ENCODE measurements around the gene ERRFI1. TPM values are rescaled to one million over a fixed set of nuclear protein-coding genes. Genes with fewer than 3 reads are reported as not detected.
"Not testable (repeated sequence)": the region's sequence is repeated elsewhere in the genome, so short reads cannot be mapped to it uniquely, and the experiment has no call there.

ERRFI1 gene
- total RNA-seq, 1 donor from 2014 or later, result 2.0 TPM

- intact Hi-C loops (cut with micrococcal nuclease), result no loop called here
Measured at GRCh38 chr1:7972285-7972684, 53.8 kb downstream of the ERRFI1 start.

GRCh38 chr1:7971024-7971423 is 55.1 kb downstream of the ERRFI1 start:
- Mint-ChIP-seq H3K27me3 (no peaks in the 10 kb centered on the region), H3K27ac (no peak overlapping the region), H3K36me3 (ENCODE audit: low read depth) (peaks cover 64% of the 10 kb centered on the region), H3K4me1 (peaks cover 9% of the 10 kb centered on the region), H3K4me3 (no peak overlapping the region), H3K9me3 (no peaks in the 10 kb centered on the region)
- DNase-seq, result no peak
- intact Hi-C loops (cut with micrococcal nuclease), result no loop called here

More at GRCh38 chr1:7972285-7972684, 53.8 kb downstream of the ERRFI1 start:
- H3K27ac Mint-ChIP-seq, result no peak overlapping the region
- no peaks in the 10 kb centered on the region for H3K9me3 Mint-ChIP-seq
- peaks cover 59% of the 10 kb centered on the region for H3K36me3 Mint-ChIP-seq (ENCODE audit: low read depth)
- H3K27me3 Mint-ChIP-seq, result no peaks in the 10 kb centered on the region
- H3K4me1 Mint-ChIP-seq, result peaks cover 1% of the 10 kb centered on the region
- DNase-seq, result no peak
- no peak overlapping the region for H3K4me3 Mint-ChIP-seq

- peaks cover 14% of the 10 kb centered on the region for H3K4me1 Mint-ChIP-seq
- H3K36me3 Mint-ChIP-seq (ENCODE audit: low read depth), result peaks cover 66% of the 10 kb centered on the region
- H3K4me3 Mint-ChIP-seq, result no peak overlapping the region
- no peaks in the 10 kb centered on the region for H3K27me3 Mint-ChIP-seq
- no peak overlapping the region for H3K27ac Mint-ChIP-seq
- intact Hi-C loops (cut with micrococcal nuclease), result no loop called here
- DNase-seq, result no peak
- no peaks in the 10 kb centered on the region for H3K9me3 Mint-ChIP-seq
Measured at GRCh38 chr1:7970246-7970645, 55.9 kb downstream of the ERRFI1 start.

GRCh38 chr1:7967651-7968050 is 58.5 kb downstream of the ERRFI1 start:
- Mint-ChIP-seq H3K36me3 (ENCODE audit: low read depth) (peaks cover 79% of the 10 kb centered on the region), H3K27ac (no peak overlapping the region), H3K4me1 (peaks cover 36% of the 10 kb centered on the region), H3K9me3 (no peaks in the 10 kb centered on the region), H3K4me3 (no peak overlapping the region), H3K27me3 (no peaks in the 10 kb centered on the region)
- DNase-seq, result no peak
- intact Hi-C loops (cut with micrococcal nuclease), result no loop called here

GRCh38 chr1:7967196-7967595 is 58.9 kb downstream of the ERRFI1 start:
- intact Hi-C loops (cut with micrococcal nuclease), result no loop called here
- Mint-ChIP-seq H3K4me1 (peaks cover 36% of the 10 kb centered on the region), H3K9me3 (no peaks in the 10 kb centered on the region), H3K4me3 (peak overlapping the region; percentile 2), H3K36me3 (ENCODE audit: low read depth) (peaks cover 76% of the 10 kb centered on the region), H3K27ac (no peak overlapping the region), H3K27me3 (no peaks in the 10 kb centered on the region)
- no peak for DNase-seq

GRCh38 chr1:7964476-7964875 is 61.6 kb downstream of the ERRFI1 start:
- Mint-ChIP-seq H3K4me1 (peaks cover 43% of the 10 kb centered on the region), H3K27ac (peak overlapping the region; percentile 15), H3K9me3 (no peaks in the 10 kb centered on the region), H3K36me3 (ENCODE audit: low read depth) (peaks cover 64% of the 10 kb centered on the region), H3K4me3 (peak overlapping the region; percentile 55), H3K27me3 (no peaks in the 10 kb centered on the region)
- intact Hi-C loops (cut with micrococcal nuclease), result loop anchor here (5.0 kb wide), 1 partner anchor 182 kb away; the partner anchor contains the start of gene PER3
- DNase-seq, result no peak

- Mint-ChIP-seq H3K4me1 (peaks cover 46% of the 10 kb centered on the region), H3K36me3 (ENCODE audit: low read depth) (peaks cover 59% of the 10 kb centered on the region), H3K4me3 (peak overlapping the region; percentile 99), H3K27ac (peak overlapping the region; percentile 78)
- DNase-seq, H3K27me3 Mint-ChIP-seq, H3K9me3 Mint-ChIP-seq: not testable (repeated sequence)
- intact Hi-C loops (cut with micrococcal nuclease), result loop anchor here (5.0 kb wide), 1 partner anchor 182 kb away; the partner anchor contains the start of gene PER3
Measured at GRCh38 chr1:7963841-7964240, 62.3 kb downstream of the ERRFI1 start.

- Mint-ChIP-seq H3K4me3 (peak overlapping the region; percentile 99), H3K4me1 (peaks cover 46% of the 10 kb centered on the region), H3K27ac (peak overlapping the region; percentile 78), H3K36me3 (ENCODE audit: low read depth) (peaks cover 57% of the 10 kb centered on the region)
- H3K27me3 Mint-ChIP-seq, H3K9me3 Mint-ChIP-seq, DNase-seq: not testable (repeated sequence)
- intact Hi-C loops (cut with micrococcal nuclease), result loop anchor here (5.0 kb wide), 1 partner anchor 181 kb away; the partner anchor contains the start of gene PER3
Measured at GRCh38 chr1:7963378-7963730, 62.8 kb downstream of the ERRFI1 start.

- Mint-ChIP-seq H3K4me3 (peak overlapping the region; percentile 99), H3K4me1 (peaks cover 46% of the 10 kb centered on the region), H3K9me3 (no peaks in the 10 kb centered on the region), H3K27ac (peak overlapping the region; percentile 100), H3K27me3 (no peaks in the 10 kb centered on the region), H3K36me3 (ENCODE audit: low read depth) (peaks cover 57% of the 10 kb centered on the region)
- intact Hi-C loops (cut with micrococcal nuclease), result loop anchor here (5.0 kb wide), 1 partner anchor 181 kb away; the partner anchor contains the start of gene PER3
- no peak for DNase-seq
Measured at GRCh38 chr1:7962636-7963377, 63.3 kb downstream of the ERRFI1 start.

GRCh38 chr1:7962014-7962335 is 64.1 kb downstream of the ERRFI1 start:
- Mint-ChIP-seq H3K4me3 (peak overlapping the region; percentile 99), H3K9me3 (no peaks in the 10 kb centered on the region), H3K36me3 (ENCODE audit: low read depth) (peaks cover 49% of the 10 kb centered on the region), H3K27ac (peak overlapping the region; percentile 100), H3K4me1 (peaks cover 47% of the 10 kb centered on the region), H3K27me3 (no peaks in the 10 kb centered on the region)
- intact Hi-C loops (cut with micrococcal nuclease), result loop anchor here (5.0 kb wide), 1 partner anchor 180 kb away; the partner anchor contains the start of gene PER3
- no peak for DNase-seq

Other genes with a start within 250 kb of the ERRFI1 start
- gene PER3, start 242.0 kb downstream of the ERRFI1 start, total RNA-seq, result 4.2 and 4.8 TPM in 2 replicates
- gene UTS2, start 173.2 kb downstream of the ERRFI1 start, total RNA-seq, result not detected in 2 replicates
- gene TNFRSF9, start 85.5 kb downstream of the ERRFI1 start, total RNA-seq, result 30.5 and 30.9 TPM in 2 replicates
- gene PARK7, start 64.6 kb downstream of the ERRFI1 start, total RNA-seq, result 409 and 426 TPM in 2 replicates

All from activated CD4-positive, alpha-beta T cell treated with anti-CD3 and anti-CD28 coated beads, Interleukin-2, amount 10 ng/mL, durations not matched to agents 24 days and 14 days (primary cell).